Measurements from ENCODE around the gene PDE4D.

PDE4D gene

GRCh38 chr5:58985759-58986158, 907.8 kb downstream of the PDE4D start:
- Histone ChIP-seq H3K27ac (replicated peaks; ENCODE audit: low read length) (no peak overlapping the region), H4K91ac (ENCODE audit: low read depth, low read length, poor library complexity) (no peak overlapping the region), H3K4ac (ENCODE audit: low read length) (no peak overlapping the region), H3K9me3 (replicated peaks in 1 of 2; ENCODE audit: control insufficient read depth in 2 of 2, insufficient read depth in 1 of 2, low read depth in 1 of 2, low read length in 2 of 2) (peaks cover 0 to 11% of the 10 kb centered on the region in 2 donors), H3K14ac (ENCODE audit: low read length) (no peak overlapping the region), H2AFZ (ENCODE audit: low read length) (no peak overlapping the region), H3K9ac (ENCODE audit: low read depth, low read length, poor library complexity) (no peak overlapping the region), H3K4me2 (ENCODE audit: insufficient read depth, low read length, poor library complexity, severe bottlenecking) (no peak overlapping the region), H3K4me1 (ENCODE audit: control insufficient read depth in 2 of 2, insufficient read depth in 1 of 2, low read depth in 1 of 2, low read length in 2 of 2) (peaks cover 0 to 4% of the 10 kb centered on the region in 2 donors), H2BK12ac (ENCODE audit: low read length) (no peak overlapping the region), H2AK5ac (ENCODE audit: low read depth, low read length) (no peak overlapping the region), H2BK5ac (ENCODE audit: low read length) (no peak overlapping the region), H3K79me1 (ENCODE audit: low read depth, low read length) (no peaks in the 10 kb centered on the region), H4K8ac (ENCODE audit: low read depth, low read length) (no peak overlapping the region), H2BK15ac (ENCODE audit: low read length) (no peak overlapping the region), H3K27me3 (ENCODE audit: control insufficient read depth in 3 of 3, insufficient read depth in 3 of 3, low read depth in 1 of 3, low read length in 3 of 3) (no peaks in the 10 kb centered on the region), H3K18ac (ENCODE audit: low read length) (no peak overlapping the region), H3K4me3 (ENCODE audit: low read length in 2 of 2) (no peak overlapping the region), H3K36me3 (replicated peaks in 1 of 2; ENCODE audit: control insufficient read depth in 2 of 2, insufficient read depth in 2 of 2, low read length in 2 of 2) (peaks cover 0 to 93% of the 10 kb centered on the region in 2 donors), H3K23ac (ENCODE audit: low read depth, low read length, poor library complexity) (no peak overlapping the region), H2BK120ac (ENCODE audit: low read depth, low read length) (no peak overlapping the region)
- no peak for DNase-seq (ENCODE audit: low spot score)
- WGBS, 2 donors (ENCODE audit: extremely low coverage in 2 of 2, insufficient read length in 2 of 2, insufficient replicate concordance in 1 of 2) = no CpG with 5 or more reads among the region's 4 CpGs

GRCh38 chr5:58985311-58985710, 908.2 kb downstream of the PDE4D start:
- Histone ChIP-seq H2BK15ac (ENCODE audit: low read length) (no peak overlapping the region), H2AK5ac (ENCODE audit: low read depth, low read length) (no peak overlapping the region), H3K14ac (ENCODE audit: low read length) (no peak overlapping the region), H3K27ac (replicated peaks; ENCODE audit: low read length) (no peak overlapping the region), H3K18ac (ENCODE audit: low read length) (no peak overlapping the region), H3K4ac (ENCODE audit: low read length) (no peak overlapping the region), H3K4me2 (ENCODE audit: insufficient read depth, low read length, poor library complexity, severe bottlenecking) (no peak overlapping the region), H2AFZ (ENCODE audit: low read length) (no peak overlapping the region), H3K9me3 (replicated peaks in 1 of 2; ENCODE audit: control insufficient read depth in 2 of 2, insufficient read depth in 1 of 2, low read depth in 1 of 2, low read length in 2 of 2) (peaks cover 0 to 11% of the 10 kb centered on the region in 2 donors), H3K79me1 (ENCODE audit: low read depth, low read length) (no peaks in the 10 kb centered on the region), H3K36me3 (replicated peaks in 1 of 2; ENCODE audit: control insufficient read depth in 2 of 2, insufficient read depth in 2 of 2, low read length in 2 of 2) (peaks cover 0 to 93% of the 10 kb centered on the region in 2 donors), H4K8ac (ENCODE audit: low read depth, low read length) (no peak overlapping the region), H2BK120ac (ENCODE audit: low read depth, low read length) (no peak overlapping the region), H3K9ac (ENCODE audit: low read depth, low read length, poor library complexity) (no peak overlapping the region), H3K23ac (ENCODE audit: low read depth, low read length, poor library complexity) (no peak overlapping the region), H4K91ac (ENCODE audit: low read depth, low read length, poor library complexity) (no peak overlapping the region), H2BK5ac (ENCODE audit: low read length) (no peak overlapping the region), H3K4me1 (ENCODE audit: control insufficient read depth in 2 of 2, insufficient read depth in 1 of 2, low read depth in 1 of 2, low read length in 2 of 2) (peaks cover 0 to 5% of the 10 kb centered on the region in 2 donors), H3K4me3 (ENCODE audit: low read length in 2 of 2) (no peak overlapping the region), H2BK12ac (ENCODE audit: low read length) (no peak overlapping the region), H3K27me3 (ENCODE audit: control insufficient read depth in 3 of 3, insufficient read depth in 3 of 3, low read depth in 1 of 3, low read length in 3 of 3) (no peaks in the 10 kb centered on the region)
- WGBS, 2 donors (ENCODE audit: extremely low coverage in 2 of 2, insufficient read length in 2 of 2, insufficient replicate concordance in 1 of 2) = no CpG with 5 or more reads among the region's 4 CpGs
- DNase-seq (ENCODE audit: low spot score) = no peak

GRCh38 chr5:58983526-58984452, 909.7 kb downstream of the PDE4D start:
- H3K36me3 ChIP-seq (replicated peaks in 1 of 2; ENCODE audit: control insufficient read depth in 2 of 2, insufficient read depth in 2 of 2, low read length in 2 of 2) = peaks cover 0 to 93% of the 10 kb centered on the region in 2 donors
- no peak overlapping the region for H2BK120ac ChIP-seq (ENCODE audit: low read depth, low read length)
- H3K79me1 ChIP-seq (ENCODE audit: low read depth, low read length) = no peaks in the 10 kb centered on the region

GRCh38 chr5:58980890-58981289, 912.6 kb downstream of the PDE4D start:
- H2BK120ac ChIP-seq (ENCODE audit: low read depth, low read length) = no peak overlapping the region
- no CpG with 5 or more reads among the region's 2 CpGs for WGBS, 2 donors (ENCODE audit: extremely low coverage in 2 of 2, insufficient read length in 2 of 2, insufficient replicate concordance in 1 of 2)
- H3K4me3 ChIP-seq (ENCODE audit: low read length in 2 of 2) = no peak overlapping the region
- no peak overlapping the region for H3K14ac ChIP-seq (ENCODE audit: low read length)
- no peak overlapping the region for H3K4me2 ChIP-seq (ENCODE audit: insufficient read depth, low read length, poor library complexity, severe bottlenecking)
- H2BK12ac ChIP-seq (ENCODE audit: low read length) = no peak overlapping the region
- no peak for DNase-seq (ENCODE audit: low spot score)
- H4K8ac ChIP-seq (ENCODE audit: low read depth, low read length) = no peak overlapping the region
- no peak overlapping the region for H3K4ac ChIP-seq (ENCODE audit: low read length)
- H3K4me1 ChIP-seq (ENCODE audit: control insufficient read depth in 2 of 2, insufficient read depth in 1 of 2, low read depth in 1 of 2, low read length in 2 of 2) = peaks cover 0 to 5% of the 10 kb centered on the region in 2 donors
- H2AFZ ChIP-seq (ENCODE audit: low read length) = no peak overlapping the region
- H3K9ac ChIP-seq (ENCODE audit: low read depth, low read length, poor library complexity) = no peak overlapping the region
- no peak overlapping the region for H2BK15ac ChIP-seq (ENCODE audit: low read length)
- no peak overlapping the region for H2AK5ac ChIP-seq (ENCODE audit: low read depth, low read length)
- no peak overlapping the region for H4K91ac ChIP-seq (ENCODE audit: low read depth, low read length, poor library complexity)
- H3K9me3 ChIP-seq (replicated peaks in 1 of 2; ENCODE audit: control insufficient read depth in 2 of 2, insufficient read depth in 1 of 2, low read depth in 1 of 2, low read length in 2 of 2) = peaks cover 0 to 11% of the 10 kb centered on the region in 2 donors
- no peaks in the 10 kb centered on the region for H3K27me3 ChIP-seq (ENCODE audit: control insufficient read depth in 3 of 3, insufficient read depth in 3 of 3, low read depth in 1 of 3, low read length in 3 of 3)
- H3K36me3 ChIP-seq (replicated peaks in 1 of 2; ENCODE audit: control insufficient read depth in 2 of 2, insufficient read depth in 2 of 2, low read length in 2 of 2) = peaks cover 0 to 93% of the 10 kb centered on the region in 2 donors
- H2BK5ac ChIP-seq (ENCODE audit: low read length) = no peak overlapping the region
- no peaks in the 10 kb centered on the region for H3K79me1 ChIP-seq (ENCODE audit: low read depth, low read length)
- H3K18ac ChIP-seq (ENCODE audit: low read length) = no peak overlapping the region
- H3K27ac ChIP-seq (replicated peaks; ENCODE audit: low read length) = no peak overlapping the region
- H3K23ac ChIP-seq (ENCODE audit: low read depth, low read length, poor library complexity) = no peak overlapping the region

More at GRCh38 chr5:58983526-58984452, 909.7 kb downstream of the PDE4D start:
- Histone ChIP-seq H2BK5ac (ENCODE audit: low read length) (no peak overlapping the region), H3K9me3 (replicated peaks in 1 of 2; ENCODE audit: control insufficient read depth in 2 of 2, insufficient read depth in 1 of 2, low read depth in 1 of 2, low read length in 2 of 2) (peaks cover 0 to 11% of the 10 kb centered on the region in 2 donors), H2AFZ (ENCODE audit: low read length) (no peak overlapping the region), H3K27me3 (ENCODE audit: control insufficient read depth in 3 of 3, insufficient read depth in 3 of 3, low read depth in 1 of 3, low read length in 3 of 3) (no peaks in the 10 kb centered on the region), H2AK5ac (ENCODE audit: low read depth, low read length) (no peak overlapping the region), H2BK12ac (ENCODE audit: low read length) (no peak overlapping the region), H3K14ac (ENCODE audit: low read length) (no peak overlapping the region), H3K4me1 (ENCODE audit: control insufficient read depth in 2 of 2, insufficient read depth in 1 of 2, low read depth in 1 of 2, low read length in 2 of 2) (peaks cover 0 to 5% of the 10 kb centered on the region in 2 donors), H3K9ac (ENCODE audit: low read depth, low read length, poor library complexity) (no peak overlapping the region), H3K18ac (ENCODE audit: low read length) (no peak overlapping the region), H3K4ac (ENCODE audit: low read length) (no peak overlapping the region), H3K23ac (ENCODE audit: low read depth, low read length, poor library complexity) (no peak overlapping the region), H3K4me2 (ENCODE audit: insufficient read depth, low read length, poor library complexity, severe bottlenecking) (no peak overlapping the region), H4K8ac (ENCODE audit: low read depth, low read length) (no peak overlapping the region), H3K27ac (replicated peaks; ENCODE audit: low read length) (no peak overlapping the region), H3K4me3 (ENCODE audit: low read length in 2 of 2) (no peak overlapping the region), H2BK15ac (ENCODE audit: low read length) (no peak overlapping the region), H4K91ac (ENCODE audit: low read depth, low read length, poor library complexity) (no peak overlapping the region)
- DNase-seq (ENCODE audit: low spot score) = no peak
